Astrocyte (in vitro differentiated cells and primary cell): ENCODE results near the gene SLC4A3.

Source experiments
- CTCF ChIP-seq: IDR thresholded peaks from 2 replicates; pipeline ENCODE4 v1.5.1; 2011; ENCODE audit warnings: low read depth, mild to moderate bottlenecking, inconsistent platforms, low read length, moderate library complexity; ENCODE audit not compliant: insufficient read depth
- EZH2 ChIP-seq: IDR thresholded peaks from 2 replicates; pipeline ENCODE4 v1.6.1; 2012; ENCODE audit warnings: mild to moderate bottlenecking, low read length, inconsistent platforms; ENCODE audit not compliant: insufficient read depth

GRCh38 chr2:219596954-219597551 is 30.4 kb upstream of the SLC4A3 start:
- TF ChIP-seq CTCF (no peak), EZH2 (no peak)
